Ascending aorta (tissue), 2 donors: ENCODE results near the gene KLK7. TPM values are rescaled to one million over a fixed set of nuclear protein-coding genes. Genes with fewer than 3 reads are reported as not detected.

Experiments
- DNase-seq, 2 donors: peaks; one replicate each; pipeline ENCODE4 v3.0.0-alpha.2; 2019; ENCODE audit warnings: low spot score in 2 of 2
- H3K27ac ChIP-seq, 2 donors: fragments of 200-600 bp; sonication (generic); one replicate each; pipeline ENCODE4 v1.5.1; 2016 to 2017; ENCODE audit warnings: mild to moderate bottlenecking in 1 of 2
- H3K27me3 ChIP-seq: fragments of 200-600 bp; sonication (generic); one replicate; pipeline ENCODE4 v1.5.1; 2017
- H3K36me3 ChIP-seq, 2 donors: fragments of 200-600 bp; sonication (generic); one replicate each; pipeline ENCODE4 v1.5.1; 2016
- H3K4me1 ChIP-seq, 2 donors: fragments of 200-600 bp; sonication (generic); one replicate each; pipeline ENCODE4 v1.5.1; 2016 to 2017; ENCODE audit warnings: mild to moderate bottlenecking in 1 of 2
- H3K4me3 ChIP-seq, 2 donors: fragments of 200-600 bp; sonication (generic); one replicate each; pipeline ENCODE4 v1.5.1; 2016 to 2017; ENCODE audit warnings: mild to moderate bottlenecking in 1 of 2
- H3K9me3 ChIP-seq, 2 donors: fragments of 200-600 bp; sonication (generic); one replicate each; pipeline ENCODE4 v1.5.1; 2016
- CTCF ChIP-seq, 3 experiments: fragments of 200-600 bp in 2 of 3; fragments of 450-650 bp in 1 of 3; sonication (generic) in 2 of 3; IDR thresholded peaks; one replicate each; pipeline ENCODE4 v1.5.1; 2016 to 2019; ENCODE audit warnings: antibody characterized with exemption in 3 of 3, mild to moderate bottlenecking in 1 of 3, moderate library complexity in 1 of 3
- intact Hi-C: fragments of 100-400 bp; cut with DNase I; formaldehyde crosslinking; loops from one replicate; pipeline ENCODE4 v1.15.1; 2023
- total RNA-seq: library from RNA; depleted of rRNA; stranded (reverse); fragments of >200 nt; gene quantifications from one replicate; pipeline ENCODE4 v1.1.0, GENCODE V29; 2016

KLK7 gene
- not detected for total RNA-seq

GRCh38 chr19:50983625-50984292, at the start of gene KLK7:
Gene KLK7 (minus strand): TSS chr19:50983917. CDS start chr19:50982399, 1,518 bp downstream.
- Histone ChIP-seq H3K27ac (no peak within 1 kb of the TSS), H3K27me3 (no peaks in the 10 kb centered on the region), H3K9me3 (no peaks in the 10 kb centered on the region), H3K4me3 (no peak within 1 kb of the TSS), H3K4me1 (no peaks in the 10 kb centered on the region), H3K36me3 (no peaks in the 10 kb centered on the region)
- TF ChIP-seq CTCF (IDR thresholded peaks at IDR 0.05), result no peak
- DNase-seq, result no peak
- intact Hi-C loops, result no loop called here

- no peak for DNase-seq
- no peak for TF ChIP-seq CTCF (IDR thresholded peaks at IDR 0.05)
- H3K27ac ChIP-seq, result no peak overlapping the region
- H3K36me3 ChIP-seq, result no peaks in the 10 kb centered on the region
- no peaks in the 10 kb centered on the region for H3K4me1 ChIP-seq
- no peaks in the 10 kb centered on the region for H3K27me3 ChIP-seq
- intact Hi-C loops, result no loop called here
- no peak overlapping the region for H3K4me3 ChIP-seq
- no peaks in the 10 kb centered on the region for H3K9me3 ChIP-seq
Observed at GRCh38 chr19:51031880-51032225, 48.1 kb upstream of the KLK7 start.

GRCh38 chr19:51031220-51031879, 47.6 kb upstream of the KLK7 start:
- Histone ChIP-seq H3K4me1 (no peaks in the 10 kb centered on the region), H3K36me3 (no peaks in the 10 kb centered on the region), H3K27me3 (no peaks in the 10 kb centered on the region), H3K27ac (no peak overlapping the region), H3K9me3 (no peaks in the 10 kb centered on the region), H3K4me3 (no peak overlapping the region)
- no peak for DNase-seq
- intact Hi-C loops, result no loop called here
- no peak for TF ChIP-seq CTCF (IDR thresholded peaks at IDR 0.05)

GRCh38 chr19:51030631-51031030, 46.9 kb upstream of the KLK7 start:
- DNase-seq, result no peak
- Histone ChIP-seq H3K4me1 (no peaks in the 10 kb centered on the region), H3K27ac (no peak overlapping the region), H3K4me3 (no peak overlapping the region), H3K36me3 (no peaks in the 10 kb centered on the region), H3K9me3 (no peaks in the 10 kb centered on the region), H3K27me3 (no peaks in the 10 kb centered on the region)
- TF ChIP-seq CTCF (IDR thresholded peaks at IDR 0.05), result no peak
- intact Hi-C loops, result no loop called here

GRCh38 chr19:51029718-51030117, 46.0 kb upstream of the KLK7 start:
- Histone ChIP-seq H3K4me3 (no peak overlapping the region), H3K4me1 (no peaks in the 10 kb centered on the region), H3K36me3 (no peaks in the 10 kb centered on the region), H3K9me3 (no peaks in the 10 kb centered on the region), H3K27ac (no peak overlapping the region), H3K27me3 (no peaks in the 10 kb centered on the region)
- intact Hi-C loops, result no loop called here
- DNase-seq, result no peak
- TF ChIP-seq CTCF (IDR thresholded peaks at IDR 0.05), result no peak
